Spleen (tissue), 7 donors: ENCODE data around the gene FAM25G.

ENCODE experiments used
- POLR2A ChIP-seq, 3 donors: fragments of 450-650 bp; IDR thresholded peaks; one replicate each; pipeline ENCODE4 v1.5.1; 2017; ENCODE audit warnings: antibody characterized with exemption in 3 of 3, mild to moderate bottlenecking in 1 of 3
- POLR2AphosphoS5 ChIP-seq, 3 donors: sonication (generic); formaldehyde crosslinking; IDR thresholded peaks; one replicate each; pipeline ENCODE4 v1.5.1; 2017; ENCODE audit warnings: antibody characterized with exemption in 3 of 3
- TF ChIP-seq, protein P1 (sequence below), 11 experiments: fragments of 200-600 bp in 7 of 11; fragments of 450-650 bp in 4 of 11; sonication (generic) in 4 of 11; IDR thresholded peaks in 8 of 11; conservative IDR thresholded peaks in 3 of 11; 1 replicate in 7 of 11; 2 replicates in 4 of 11; pipeline versions ENCODE4 v1.4.0 to v1.8.0; 2016 to 2021; ENCODE audit warnings: antibody characterized with exemption in 11 of 11, inconsistent platforms in 4 of 11, mild to moderate bottlenecking in 1 of 11
- donor health status: DM: no; HTN: no; CAD: no; lungs with moderate emphysema.
- donor health status: DM: no; HTN: no; CAD: no.
- donor health status: DM: no; HTN: no; CAD: no.

DNA sequence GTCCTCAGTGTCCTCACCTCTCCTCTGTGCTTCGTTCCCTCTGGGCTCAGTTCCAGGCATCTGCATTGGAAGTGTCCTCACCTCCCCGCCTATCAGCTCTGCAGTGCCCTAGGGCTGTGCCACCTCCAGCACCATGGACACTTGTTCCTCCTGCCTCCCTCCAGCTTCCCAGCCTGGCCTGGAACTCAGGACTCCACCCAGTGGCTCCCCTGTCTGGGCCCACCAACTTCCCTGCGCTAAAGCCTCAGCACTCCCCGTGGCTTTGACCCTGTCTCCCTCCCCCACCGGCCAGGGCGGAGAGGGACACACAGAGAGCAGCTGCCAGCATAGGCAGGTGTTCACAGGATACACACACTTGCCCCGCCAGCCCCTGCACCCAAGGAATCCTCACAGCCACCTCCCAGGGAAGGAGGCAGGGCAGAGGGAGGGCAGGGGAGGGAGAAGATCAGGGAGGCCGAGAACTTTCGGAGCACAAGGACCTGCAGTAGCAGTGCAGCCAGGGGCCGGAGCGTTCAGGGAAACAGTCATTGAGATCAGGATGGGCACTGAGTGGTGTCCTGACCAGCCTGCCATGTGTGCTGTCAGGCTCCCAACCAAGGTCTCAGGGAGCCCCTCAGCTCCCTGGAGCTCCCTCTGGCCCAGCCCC lies 38.9 kb downstream of the FAM25G start:
- TF ChIP-seq, protein P1, sequence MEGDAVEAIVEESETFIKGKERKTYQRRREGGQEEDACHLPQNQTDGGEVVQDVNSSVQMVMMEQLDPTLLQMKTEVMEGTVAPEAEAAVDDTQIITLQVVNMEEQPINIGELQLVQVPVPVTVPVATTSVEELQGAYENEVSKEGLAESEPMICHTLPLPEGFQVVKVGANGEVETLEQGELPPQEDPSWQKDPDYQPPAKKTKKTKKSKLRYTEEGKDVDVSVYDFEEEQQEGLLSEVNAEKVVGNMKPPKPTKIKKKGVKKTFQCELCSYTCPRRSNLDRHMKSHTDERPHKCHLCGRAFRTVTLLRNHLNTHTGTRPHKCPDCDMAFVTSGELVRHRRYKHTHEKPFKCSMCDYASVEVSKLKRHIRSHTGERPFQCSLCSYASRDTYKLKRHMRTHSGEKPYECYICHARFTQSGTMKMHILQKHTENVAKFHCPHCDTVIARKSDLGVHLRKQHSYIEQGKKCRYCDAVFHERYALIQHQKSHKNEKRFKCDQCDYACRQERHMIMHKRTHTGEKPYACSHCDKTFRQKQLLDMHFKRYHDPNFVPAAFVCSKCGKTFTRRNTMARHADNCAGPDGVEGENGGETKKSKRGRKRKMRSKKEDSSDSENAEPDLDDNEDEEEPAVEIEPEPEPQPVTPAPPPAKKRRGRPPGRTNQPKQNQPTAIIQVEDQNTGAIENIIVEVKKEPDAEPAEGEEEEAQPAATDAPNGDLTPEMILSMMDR (IDR thresholded peaks at IDR 0.05 in 8 of 11, conservative IDR thresholded peaks at IDR 0.05 in 3 of 11), result no peak
- no peak for TF ChIP-seq POLR2A (IDR thresholded peaks at IDR 0.05)
- no peak for TF ChIP-seq POLR2AphosphoS5 (IDR thresholded peaks at IDR 0.05)
